ENCODE data around the gene CDH6.

DNA sequence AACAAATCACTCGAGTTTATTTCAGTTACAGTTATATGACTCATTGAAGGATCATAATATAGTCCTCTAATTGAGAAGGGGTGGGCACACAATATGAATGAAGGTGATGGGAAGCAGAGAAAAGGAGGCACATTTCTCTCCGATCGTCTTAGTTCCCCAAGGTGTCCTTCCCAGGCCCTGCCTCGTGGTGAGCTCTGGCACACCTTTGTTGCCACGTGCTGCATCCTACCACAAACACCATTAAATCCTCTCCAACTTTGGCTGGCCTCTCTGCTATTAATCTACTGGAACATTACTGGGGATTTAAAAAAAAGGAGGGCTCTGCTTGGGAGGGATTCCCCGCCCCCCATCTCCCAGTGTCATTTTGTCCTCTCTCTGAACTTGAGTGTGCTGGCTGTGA, 42.9 kb downstream of the CDH6 start:
- TF ChIP-seq, protein P1, sequence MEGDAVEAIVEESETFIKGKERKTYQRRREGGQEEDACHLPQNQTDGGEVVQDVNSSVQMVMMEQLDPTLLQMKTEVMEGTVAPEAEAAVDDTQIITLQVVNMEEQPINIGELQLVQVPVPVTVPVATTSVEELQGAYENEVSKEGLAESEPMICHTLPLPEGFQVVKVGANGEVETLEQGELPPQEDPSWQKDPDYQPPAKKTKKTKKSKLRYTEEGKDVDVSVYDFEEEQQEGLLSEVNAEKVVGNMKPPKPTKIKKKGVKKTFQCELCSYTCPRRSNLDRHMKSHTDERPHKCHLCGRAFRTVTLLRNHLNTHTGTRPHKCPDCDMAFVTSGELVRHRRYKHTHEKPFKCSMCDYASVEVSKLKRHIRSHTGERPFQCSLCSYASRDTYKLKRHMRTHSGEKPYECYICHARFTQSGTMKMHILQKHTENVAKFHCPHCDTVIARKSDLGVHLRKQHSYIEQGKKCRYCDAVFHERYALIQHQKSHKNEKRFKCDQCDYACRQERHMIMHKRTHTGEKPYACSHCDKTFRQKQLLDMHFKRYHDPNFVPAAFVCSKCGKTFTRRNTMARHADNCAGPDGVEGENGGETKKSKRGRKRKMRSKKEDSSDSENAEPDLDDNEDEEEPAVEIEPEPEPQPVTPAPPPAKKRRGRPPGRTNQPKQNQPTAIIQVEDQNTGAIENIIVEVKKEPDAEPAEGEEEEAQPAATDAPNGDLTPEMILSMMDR (IDR thresholded peaks at IDR 0.05): no peak
- no peak for TF ChIP-seq POLR2AphosphoS5 (IDR thresholded peaks at IDR 0.05)
- TF ChIP-seq POLR2A (IDR thresholded peaks at IDR 0.05): no peak
